HCT116 (cell line): ENCODE data around the gene PTPA. TPM values are rescaled to one million over a fixed set of nuclear protein-coding genes. Genes with fewer than 3 reads are reported as not detected.

ENCODE experiments used
- ATAC-seq: fragments of 200-7000 bp; cut with Tn5 transposase; 2 replicates; pipeline ENCODE4 v1.9.1; 2020; ENCODE audit warnings: mild to moderate bottlenecking, moderate library complexity
- BruUV-seq: library from RNA; stranded (reverse); fragments of 400-500 nt; replicated peaks from 2 replicates; lab custom pipeline; 2021; lab: Mats Ljungman, UMichigan
- CTCF ChIA-PET: fragments of 300-600 bp; sonication (Branson Sonifier 250); formaldehyde crosslinking; loops from one replicate; lab custom pipeline; 2021; ENCODE audit warnings: antibody characterized with exemption; lab: Charles Lee
- POLR2A ChIA-PET: fragments of 300-600, 350-600 bp; sonication (Branson Sonifier 250); formaldehyde crosslinking; loops from one replicate; lab custom pipeline; 2021; ENCODE audit warnings: antibody characterized with exemption; lab: Charles Lee
- RAD21 ChIA-PET, 2 experiments: fragments of 300-600 bp; sonication (Branson Sonifier 250); formaldehyde crosslinking; loops; one replicate each; lab custom pipeline; 2023; ENCODE audit warnings: low total read pairs in 2 of 2; ENCODE audit not compliant: uncharacterized antibody in 2 of 2, unreplicated experiment in 2 of 2, low non-redundant PET in 1 of 2; lab: Charles Lee
- DNase-seq: peaks from one replicate; pipeline ENCODE4 v3.0.0-alpha.2; 2010; ENCODE audit warnings: low read depth, low spot score
- H2AFZ ChIP-seq: fragments of 200-600 bp; shearing (Covaris generic), sonication (generic); 2 replicates; pipeline ENCODE4 v1.6.1; 2017; ENCODE audit warnings: low read depth, mixed run types, mixed read lengths, antibody characterized with exemption, low read length; ENCODE audit not compliant: poor library complexity, severe bottlenecking
- H3K27ac ChIP-seq: 2 replicates; pipeline ENCODE4 v1.5.1; 2012; ENCODE audit warnings: low read depth, low read length
- H3K27me3 ChIP-seq: fragments of 200-600 bp; sonication (generic); 2 replicates; pipeline ENCODE4 v1.6.1; 2016; ENCODE audit warnings: mixed run types, low read length, mixed read lengths; ENCODE audit not compliant: insufficient read depth
- H3K36me3 ChIP-seq, 2 experiments: fragments of 200-500 bp in 1 of 2; fragments of 200-600 bp in 1 of 2; sonication (Bioruptor generic) in 1 of 2; sonication (generic) in 1 of 2; 2 replicates each; pipeline versions ENCODE4 v1.5.1 to v1.6.1; 2014 to 2016; ENCODE audit warnings: low read length in 2 of 2, inconsistent platforms in 1 of 2, mixed read lengths in 1 of 2, mixed run types in 1 of 2; ENCODE audit not compliant: insufficient read depth in 2 of 2, control insufficient read depth in 1 of 2
- H3K4me1 ChIP-seq, 2 experiments: fragments of 200-600 bp in 1 of 2; sonication (generic) in 1 of 2; 2 replicates each; pipeline versions ENCODE4 v1.5.1 to v1.6.1; 2012 to 2017; ENCODE audit warnings: low read length in 2 of 2, inconsistent platforms in 1 of 2, mild to moderate bottlenecking in 1 of 2, mixed read lengths in 1 of 2, mixed run types in 1 of 2, moderate library complexity in 1 of 2; ENCODE audit not compliant: insufficient read depth in 2 of 2, control insufficient read depth in 1 of 2
- H3K4me2 ChIP-seq: fragments of 200-600 bp; sonication (generic); 2 replicates; pipeline ENCODE4 v1.6.1; 2017; ENCODE audit warnings: mixed run types, low read length, mixed read lengths
- H3K4me3 ChIP-seq, 2 experiments: fragments of 200-600 bp in 1 of 2; sonication (generic) in 1 of 2; replicated peaks in 1 of 2; 2 replicates each; pipeline ENCODE4 v1.5.1; 2011 to 2016; ENCODE audit warnings: low read length in 2 of 2, control low read depth in 1 of 2, low read depth in 1 of 2, mild to moderate bottlenecking in 1 of 2, mixed read lengths in 1 of 2, mixed run types in 1 of 2
- H3K79me2 ChIP-seq: fragments of 200-600 bp; sonication (generic); 2 replicates; pipeline ENCODE4 v1.6.1; 2017; ENCODE audit warnings: mild to moderate bottlenecking, mixed run types, low read length, moderate library complexity, mixed read lengths; ENCODE audit not compliant: insufficient read depth
- H3K9ac ChIP-seq: fragments of 200-600 bp; sonication (generic); 2 replicates; pipeline ENCODE4 v1.6.1; 2016; ENCODE audit warnings: low read length, mixed read lengths
- H3K9me2 ChIP-seq: fragments of 200-600 bp; sonication (generic), shearing (Covaris generic); 2 replicates; pipeline ENCODE4 v1.6.1; 2017; ENCODE audit warnings: mixed run types, mild to moderate bottlenecking, moderate library complexity; ENCODE audit not compliant: insufficient read depth
- H3K9me3 ChIP-seq, 2 experiments: fragments of 200-500 bp in 1 of 2; fragments of 200-600 bp in 1 of 2; sonication (Bioruptor generic) in 1 of 2; sonication (generic) in 1 of 2; 2 replicates each; pipeline ENCODE4 v1.6.1; 2014 to 2017; ENCODE audit warnings: low read length in 2 of 2, mixed read lengths in 2 of 2, inconsistent platforms in 1 of 2, low read depth in 1 of 2, mild to moderate bottlenecking in 1 of 2, mixed run types in 1 of 2, moderate library complexity in 1 of 2; ENCODE audit not compliant: control insufficient read depth in 1 of 2, insufficient read depth in 1 of 2
- H4K20me1 ChIP-seq: fragments of 200-600 bp; sonication (generic), shearing (Covaris generic); 2 replicates; pipeline ENCODE4 v1.6.1; 2017; ENCODE audit warnings: mixed run types, mild to moderate bottlenecking, moderate library complexity; ENCODE audit not compliant: insufficient read depth
- CEBPB ChIP-seq: IDR thresholded peaks from 2 replicates; pipeline ENCODE4 v1.6.1; 2012; ENCODE audit warnings: low read depth
- EGR1 ChIP-seq: IDR thresholded peaks from 2 replicates; pipeline ENCODE4 v1.6.1; 2012; ENCODE audit warnings: low read depth
- EZH2phosphoT487 ChIP-seq: fragments of 200-600 bp; IDR thresholded peaks from 2 replicates; pipeline ENCODE4 v1.6.1; 2018; ENCODE audit warnings: antibody characterized with exemption, borderline replicate concordance
- JUND ChIP-seq: IDR thresholded peaks from 2 replicates; pipeline ENCODE4 v1.6.1; 2012
- POLR2A ChIP-seq: IDR thresholded peaks from 2 replicates; pipeline ENCODE4 v1.7.0; 2011; ENCODE audit warnings: borderline replicate concordance; ENCODE audit not compliant: insufficient read depth, insufficient read length; ENCODE audit errors: extremely low read depth
- POLR2AphosphoS5 ChIP-seq: IDR thresholded peaks from 2 replicates; pipeline ENCODE4 v1.6.1; 2011; ENCODE audit warnings: mild to moderate bottlenecking, low read depth, low read length, moderate library complexity
- SRF ChIP-seq: IDR thresholded peaks from 2 replicates; pipeline ENCODE4 v1.6.1; 2012; ENCODE audit warnings: low read depth
- TCF7L2 ChIP-seq: IDR thresholded peaks from 2 replicates; pipeline ENCODE4 v1.7.0; 2011; ENCODE audit warnings: borderline replicate concordance, inconsistent platforms; ENCODE audit not compliant: insufficient read depth, insufficient read length; ENCODE audit errors: extremely low read depth
- ZNF274 ChIP-seq: fragments of 200-500 bp; sonication (Bioruptor generic); IDR thresholded peaks from 2 replicates; pipeline ENCODE4 v1.6.1; 2014; ENCODE audit warnings: mild to moderate bottlenecking, low read depth, low read length, inconsistent platforms
- intact Hi-C: fragments of 100-400 bp; cut with micrococcal nuclease; formaldehyde crosslinking; loops from 2 replicates; pipeline ENCODE4 v1.10.0; 2022
- total RNA-seq: library from RNA; stranded (reverse); gene quantifications from one replicate; pipeline ENCODE4 v1.2.1, GENCODE V29; 2021; ENCODE audit not compliant: unreplicated experiment
- TF ChIP-seq, protein P1 (sequence below): IDR thresholded peaks from 2 replicates; pipeline ENCODE4 v1.6.1; 2012
- TF ChIP-seq, protein P2 (sequence below): IDR thresholded peaks from 2 replicates; pipeline ENCODE4 v1.6.1; 2012; ENCODE audit warnings: low read depth
- TF ChIP-seq, protein P3 (sequence below), 3 experiments: fragments of 200-600 bp in 1 of 3; sonication (generic) in 1 of 3; IDR thresholded peaks in 2 of 3; conservative IDR thresholded peaks in 1 of 3; 2 replicates each; pipeline ENCODE4 v1.5.1; 2012 to 2017; ENCODE audit warnings: low read depth in 2 of 3, low read length in 2 of 3, antibody characterized with exemption in 1 of 3, borderline replicate concordance in 1 of 3, control low read depth in 1 of 3, mild to moderate bottlenecking in 1 of 3, mixed read lengths in 1 of 3, mixed run types in 1 of 3, moderate library complexity in 1 of 3; ENCODE audit not compliant: insufficient read depth in 1 of 3

Gene PTPA
- total RNA-seq, 1 experiment from 2014 or later: 177 TPM

DNA sequence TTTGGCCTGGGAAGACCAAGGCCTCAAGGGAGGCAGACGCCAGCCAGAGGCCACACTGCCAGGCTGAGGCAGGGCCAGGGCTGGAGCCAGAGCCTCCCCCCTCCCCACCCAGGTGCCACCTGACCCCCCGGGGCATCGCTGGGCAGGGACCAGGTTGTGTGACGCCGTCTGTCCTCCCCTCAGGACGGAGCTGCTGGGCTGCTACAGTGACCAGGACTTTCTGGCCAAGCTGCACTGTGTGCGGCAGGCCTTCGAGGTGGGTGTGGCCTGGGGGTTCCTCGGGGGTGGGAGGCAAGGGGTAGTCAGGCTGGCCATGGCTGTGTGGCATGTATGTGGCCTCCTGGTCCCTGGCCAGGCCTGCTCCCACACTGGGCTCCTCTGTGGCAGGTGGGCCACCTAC lies 48.2 kb upstream of the PTPA start:
- RAD21 ChIA-PET: no interaction called here
- Histone ChIP-seq H3K4me3 (no peak overlapping the region), H3K9ac (no peak overlapping the region), H3K4me2 (no peak overlapping the region), H3K79me2 (no peaks in the 10 kb centered on the region), H3K36me3 (0 out of 4 replicates have a peak, but pooled peaks cover 0 to 4% of the 10 kb centered on the region in 2 experiments), H4K20me1 (no peaks in the 10 kb centered on the region), H3K27me3 (no peaks in the 10 kb centered on the region), H2AFZ (no peak overlapping the region), H3K4me1 (peaks cover 4 to 17% of the 10 kb centered on the region in 2 experiments; a peak in 3 of 4 replicates), H3K9me3 (no peaks in the 10 kb centered on the region), H3K9me2 (no peaks in the 10 kb centered on the region), H3K27ac (no peak overlapping the region)
- CTCF ChIA-PET: no interaction called here
- intact Hi-C loops: no loop called here
- no peak for DNase-seq
- BruUV-seq: no TSS peak
- TF ChIP-seq JUND (no peak), SRF (no peak), POLR2A (no peak), EZH2phosphoT487 (no peak)
- ATAC-seq: no peak
- POLR2A ChIA-PET: no interaction called here

DNA sequence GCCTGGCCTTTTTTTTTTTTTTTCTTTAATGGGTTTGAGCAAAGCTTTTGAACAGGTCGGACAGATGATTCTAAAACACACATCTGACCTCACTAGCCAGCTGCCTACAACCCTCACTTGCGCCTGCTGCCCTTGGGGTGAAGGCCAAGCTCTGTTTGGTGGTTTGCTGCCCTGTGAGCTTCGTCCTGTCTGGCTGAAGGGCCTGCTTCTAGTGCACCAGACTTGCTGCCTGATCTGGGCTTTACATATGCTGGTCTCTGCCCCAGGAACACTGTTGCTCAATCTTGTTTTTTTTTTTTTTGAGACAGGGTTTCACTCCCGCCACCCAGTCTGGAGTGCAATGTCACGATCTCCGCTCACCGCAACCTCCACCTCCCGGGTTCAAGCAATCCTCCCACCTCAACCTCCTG lies 46.7 kb upstream of the PTPA start:
- BruUV-seq: no TSS peak
- DNase-seq: no peak
- Histone ChIP-seq H3K36me3 (0 out of 4 replicates have a peak, but pooled peaks cover 0 to 4% of the 10 kb centered on the region in 2 experiments), H3K4me1 (peaks cover 0 to 6% of the 10 kb centered on the region in 2 experiments; a peak in 2 of 4 replicates), H3K9ac (no peak overlapping the region), H3K9me2 (no peaks in the 10 kb centered on the region), H3K4me2 (no peak overlapping the region), H3K79me2 (no peaks in the 10 kb centered on the region), H3K9me3 (no peaks in the 10 kb centered on the region), H4K20me1 (no peaks in the 10 kb centered on the region), H3K27me3 (no peaks in the 10 kb centered on the region), H3K27ac (no peak overlapping the region), H2AFZ (no peak overlapping the region), H3K4me3 (no peak overlapping the region)
- ChIA-PET POLR2A (no interaction called here), RAD21 (no interaction called here), CTCF (no interaction called here)
- ATAC-seq: no peak
- intact Hi-C loops: no loop called here
- TF ChIP-seq TCF7L2 (no peak), ZNF274 (no peak), EGR1 (no peak), POLR2A (no peak), POLR2AphosphoS5 (no peak), EZH2phosphoT487 (no peak), CEBPB (no peak)
- TF ChIP-seq, protein P1, sequence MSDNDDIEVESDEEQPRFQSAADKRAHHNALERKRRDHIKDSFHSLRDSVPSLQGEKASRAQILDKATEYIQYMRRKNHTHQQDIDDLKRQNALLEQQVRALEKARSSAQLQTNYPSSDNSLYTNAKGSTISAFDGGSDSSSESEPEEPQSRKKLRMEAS: no peak
- TF ChIP-seq, protein P2, sequence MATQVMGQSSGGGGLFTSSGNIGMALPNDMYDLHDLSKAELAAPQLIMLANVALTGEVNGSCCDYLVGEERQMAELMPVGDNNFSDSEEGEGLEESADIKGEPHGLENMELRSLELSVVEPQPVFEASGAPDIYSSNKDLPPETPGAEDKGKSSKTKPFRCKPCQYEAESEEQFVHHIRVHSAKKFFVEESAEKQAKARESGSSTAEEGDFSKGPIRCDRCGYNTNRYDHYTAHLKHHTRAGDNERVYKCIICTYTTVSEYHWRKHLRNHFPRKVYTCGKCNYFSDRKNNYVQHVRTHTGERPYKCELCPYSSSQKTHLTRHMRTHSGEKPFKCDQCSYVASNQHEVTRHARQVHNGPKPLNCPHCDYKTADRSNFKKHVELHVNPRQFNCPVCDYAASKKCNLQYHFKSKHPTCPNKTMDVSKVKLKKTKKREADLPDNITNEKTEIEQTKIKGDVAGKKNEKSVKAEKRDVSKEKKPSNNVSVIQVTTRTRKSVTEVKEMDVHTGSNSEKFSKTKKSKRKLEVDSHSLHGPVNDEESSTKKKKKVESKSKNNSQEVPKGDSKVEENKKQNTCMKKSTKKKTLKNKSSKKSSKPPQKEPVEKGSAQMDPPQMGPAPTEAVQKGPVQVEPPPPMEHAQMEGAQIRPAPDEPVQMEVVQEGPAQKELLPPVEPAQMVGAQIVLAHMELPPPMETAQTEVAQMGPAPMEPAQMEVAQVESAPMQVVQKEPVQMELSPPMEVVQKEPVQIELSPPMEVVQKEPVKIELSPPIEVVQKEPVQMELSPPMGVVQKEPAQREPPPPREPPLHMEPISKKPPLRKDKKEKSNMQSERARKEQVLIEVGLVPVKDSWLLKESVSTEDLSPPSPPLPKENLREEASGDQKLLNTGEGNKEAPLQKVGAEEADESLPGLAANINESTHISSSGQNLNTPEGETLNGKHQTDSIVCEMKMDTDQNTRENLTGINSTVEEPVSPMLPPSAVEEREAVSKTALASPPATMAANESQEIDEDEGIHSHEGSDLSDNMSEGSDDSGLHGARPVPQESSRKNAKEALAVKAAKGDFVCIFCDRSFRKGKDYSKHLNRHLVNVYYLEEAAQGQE: no peak
- TF ChIP-seq, protein P3, sequence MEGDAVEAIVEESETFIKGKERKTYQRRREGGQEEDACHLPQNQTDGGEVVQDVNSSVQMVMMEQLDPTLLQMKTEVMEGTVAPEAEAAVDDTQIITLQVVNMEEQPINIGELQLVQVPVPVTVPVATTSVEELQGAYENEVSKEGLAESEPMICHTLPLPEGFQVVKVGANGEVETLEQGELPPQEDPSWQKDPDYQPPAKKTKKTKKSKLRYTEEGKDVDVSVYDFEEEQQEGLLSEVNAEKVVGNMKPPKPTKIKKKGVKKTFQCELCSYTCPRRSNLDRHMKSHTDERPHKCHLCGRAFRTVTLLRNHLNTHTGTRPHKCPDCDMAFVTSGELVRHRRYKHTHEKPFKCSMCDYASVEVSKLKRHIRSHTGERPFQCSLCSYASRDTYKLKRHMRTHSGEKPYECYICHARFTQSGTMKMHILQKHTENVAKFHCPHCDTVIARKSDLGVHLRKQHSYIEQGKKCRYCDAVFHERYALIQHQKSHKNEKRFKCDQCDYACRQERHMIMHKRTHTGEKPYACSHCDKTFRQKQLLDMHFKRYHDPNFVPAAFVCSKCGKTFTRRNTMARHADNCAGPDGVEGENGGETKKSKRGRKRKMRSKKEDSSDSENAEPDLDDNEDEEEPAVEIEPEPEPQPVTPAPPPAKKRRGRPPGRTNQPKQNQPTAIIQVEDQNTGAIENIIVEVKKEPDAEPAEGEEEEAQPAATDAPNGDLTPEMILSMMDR (IDR thresholded peaks at IDR 0.05 in 2 of 3, conservative IDR thresholded peaks at IDR 0.05 in 1 of 3; ENCODE audit: borderline replicate concordance in 1 of 3, insufficient read depth in 1 of 3, low read depth in 2 of 3, low read length in 2 of 3): no peak
